GM21390 (cell line): ENCODE data around the gene CMAS.

Experiments
- ATAC-seq: cut with Tn5 transposase; IDR thresholded peaks from one replicate; pipeline ENCODE4 v1.9.1; 2021; ENCODE audit not compliant: unreplicated experiment

Gene CMAS

GRCh38 chr12:22105542-22105941, 59.5 kb downstream of the CMAS start:
- no peak for ATAC-seq

- no peak for ATAC-seq
Measured at GRCh38 chr12:22110176-22110575, 64.2 kb downstream of the CMAS start.
